Upper lobe of left lung (tissue), 4 donors: ENCODE measurements around the gene TNFAIP1.

ENCODE experiments used
- CTCF ChIP-seq, 6 experiments: fragments of 450-650 bp in 4 of 6; fragments of 200-600 bp in 2 of 6; sonication (generic) in 2 of 6; IDR thresholded peaks; one replicate each; pipeline ENCODE4 v1.5.1; 2016 to 2019; ENCODE audit warnings: antibody characterized with exemption in 6 of 6
- EP300 ChIP-seq, 4 donors: sonication (generic); formaldehyde crosslinking; IDR thresholded peaks; one replicate each; pipeline ENCODE4 v1.5.1; 2017; ENCODE audit warnings: antibody characterized with exemption in 4 of 4, control low read depth in 2 of 4
- POLR2A ChIP-seq, 4 donors: fragments of 450-650 bp; IDR thresholded peaks; one replicate each; pipeline ENCODE4 v1.5.1; 2016 to 2017; ENCODE audit warnings: antibody characterized with exemption in 4 of 4, mild to moderate bottlenecking in 2 of 4
- POLR2AphosphoS5 ChIP-seq, 2 donors: sonication (generic); formaldehyde crosslinking; IDR thresholded peaks; one replicate each; pipeline ENCODE4 v1.5.1; 2017; ENCODE audit warnings: antibody characterized with exemption in 2 of 2

GRCh38 chr17:28347261-28347891 is 11.8 kb downstream of the TNFAIP1 start:
- TF ChIP-seq POLR2AphosphoS5 (IDR thresholded peaks at IDR 0.05): no peak
- TF ChIP-seq CTCF (IDR thresholded peaks at IDR 0.05): no peak
- no peak for TF ChIP-seq EP300 (IDR thresholded peaks at IDR 0.05)
- TF ChIP-seq POLR2A (IDR thresholded peaks at IDR 0.05): no peak
